HEK293 (cell line): ENCODE measurements around the gene PODXL2.

ENCODE experiments used
- CTCF ChIP-seq: fragments of 450-650 bp; formaldehyde crosslinking; IDR thresholded peaks from 2 replicates; pipeline ENCODE4 v1.5.1; 2016; ENCODE audit warnings: missing biosample characterization, missing genetic modification characterization
- WT1 ChIP-seq: fragments of 450-650 bp; formaldehyde crosslinking; IDR thresholded peaks from 2 replicates; pipeline ENCODE4 v1.5.1; 2016; ENCODE audit warnings: missing biosample characterization, missing genetic modification characterization
- ZBTB8A ChIP-seq: fragments of 450-650 bp; formaldehyde crosslinking; IDR thresholded peaks from 2 replicates; pipeline ENCODE4 v1.5.1; 2016; ENCODE audit warnings: missing biosample characterization, missing genetic modification characterization
- ZFP41 ChIP-seq: fragments of 450-650 bp; formaldehyde crosslinking; IDR thresholded peaks from 2 replicates; pipeline ENCODE4 v1.5.1; 2016; ENCODE audit warnings: missing biosample characterization, missing genetic modification characterization, borderline replicate concordance
- ZNF561 ChIP-seq: fragments of 450-650 bp; IDR thresholded peaks from 2 replicates; pipeline ENCODE4 v1.5.1; 2018; ENCODE audit warnings: missing biosample characterization, missing genetic modification characterization, borderline replicate concordance

- TF ChIP-seq WT1 (tag by site-specific recombination) (no peak), CTCF (no peak), ZFP41 (tag by site-specific recombination) (no peak), ZNF561 (tag by site-specific recombination) (no peak), ZBTB8A (tag by site-specific recombination) (no peak)
Observed at GRCh38 chr3:127606981-127607595, 21.9 kb upstream of the PODXL2 start.
